HG03097 (cell line): ENCODE results near the gene DEDD.
A peak's percentile ranks its signal among the peaks of the same experiment; 100 is the strongest.

Source experiments
- ATAC-seq: cut with Tn5 transposase; IDR thresholded peaks from one replicate; pipeline ENCODE4 v1.9.1; 2021; ENCODE audit not compliant: unreplicated experiment, low FRiP score

The DEDD gene

GRCh38 chr1:161164901-161165610 is 32.6 kb upstream of the DEDD start:
- no peak for ATAC-seq

- ATAC-seq = no peak
Observed at GRCh38 chr1:161163793-161164192, 31.3 kb upstream of the DEDD start.

GRCh38 chr1:161162806-161163205 is 30.3 kb upstream of the DEDD start:
- ATAC-seq = no peak

- no peak for ATAC-seq
Observed at GRCh38 chr1:161162052-161162451, 29.6 kb upstream of the DEDD start.

- no peak for ATAC-seq
Observed at GRCh38 chr1:161161652-161162051, 29.2 kb upstream of the DEDD start.

GRCh38 chr1:161160671-161161145 is 28.2 kb upstream of the DEDD start:
- no peak for ATAC-seq

GRCh38 chr1:161159913-161160243 is 27.4 kb upstream of the DEDD start:
- no peak for ATAC-seq

- peak; percentile 67 for ATAC-seq
Observed at GRCh38 chr1:161159087-161159912, 26.8 kb upstream of the DEDD start, which contains the start of gene USP21. TSS of gene USP21 (plus strand) at chr1:161159500. CDS start at chr1:161160641, 1,141 bp downstream.

GRCh38 chr1:161158316-161159010 is 26.0 kb upstream of the DEDD start:
- ATAC-seq = no peak

GRCh38 chr1:161157867-161158266 is 25.4 kb upstream of the DEDD start:
- ATAC-seq = no peak

GRCh38 chr1:161153682-161154337 is 21.3 kb upstream of the DEDD start, which contains the start of gene UFC1:
TSS of gene UFC1 (plus strand) at chr1:161153978. CDS start at chr1:161153998, 20 bp downstream.
- peak; percentile 80 for ATAC-seq

GRCh38 chr1:161153176-161153575 is 20.7 kb upstream of the DEDD start:
- no peak for ATAC-seq

GRCh38 chr1:161145832-161146231 is 13.4 kb upstream of the DEDD start:
- no peak for ATAC-seq

GRCh38 chr1:161140755-161141400 is 8.4 kb upstream of the DEDD start:
- ATAC-seq = no peak

GRCh38 chr1:161139766-161140165 is 7.3 kb upstream of the DEDD start:
- ATAC-seq = no peak

- ATAC-seq = no peak
Observed at GRCh38 chr1:161138431-161138830, 6.0 kb upstream of the DEDD start.

GRCh38 chr1:161137881-161138280 is 5.4 kb upstream of the DEDD start:
- no peak for ATAC-seq

GRCh38 chr1:161133220-161133740 is 813 bp upstream of the DEDD start:
- no peak for ATAC-seq

GRCh38 chr1:161131523-161132409 is 701 bp downstream of the DEDD start:
- no peak for ATAC-seq
